AG04449 (cell line): ENCODE measurements around the gene NSUN7.

Experiments used
- CTCF ChIA-PET: fragments of 350-600 bp; formaldehyde crosslinking; extraction: SDS; loops from one replicate; lab custom pipeline; 2021; ENCODE audit warnings: antibody characterized with exemption; lab: Yijun Ruan, JAX
- POLR2A ChIA-PET: fragments of 400-600, 350-600 bp; formaldehyde crosslinking; extraction: SDS; loops from one replicate; lab custom pipeline; 2020; ENCODE audit warnings: antibody characterized with exemption, inconsistent platforms; lab: Yijun Ruan, JAX
- DNase-seq: peaks from one replicate; pipeline ENCODE4 v3.0.0-alpha.2; 2010; ENCODE audit warnings: low read depth, low spot score
- H3K4me3 ChIP-seq: 2 replicates; pipeline ENCODE4 v1.5.1; 2011; ENCODE audit warnings: low read depth, mild to moderate bottlenecking, control low read depth, low read length
- TF ChIP-seq, protein P1 (sequence below): IDR thresholded peaks from one replicate; pipeline ENCODE4 v1.5.1; 2011; ENCODE audit warnings: mild to moderate bottlenecking, moderate library complexity, low read length, control low read depth, inconsistent platforms; ENCODE audit not compliant: insufficient read depth; ENCODE audit errors: missing control alignments

Gene NSUN7

DNA sequence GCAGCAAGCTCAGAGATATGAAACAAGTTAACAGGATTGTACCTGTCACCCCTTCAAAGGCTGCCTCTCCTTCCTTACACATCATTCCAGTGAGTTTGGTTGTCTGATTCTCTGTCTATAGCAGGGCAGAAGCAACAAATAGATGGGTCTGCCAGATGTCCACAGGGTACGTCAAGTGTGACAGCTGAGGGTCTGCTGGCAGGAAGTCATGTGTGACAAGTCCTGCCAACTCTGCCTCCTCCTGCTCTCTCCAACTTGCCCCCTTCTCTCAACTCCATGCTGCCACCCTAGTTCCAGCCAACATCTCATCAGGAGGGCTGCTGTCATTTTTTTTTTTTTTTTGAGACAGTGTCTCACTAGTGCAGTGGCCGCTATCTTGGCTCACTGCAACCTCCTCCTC is 109.2 kb downstream of the NSUN7 start:
- CTCF ChIA-PET = interaction anchor here (0.8 to 2.0 kb wide), 4 partner anchors 18 to 38 kb away, joined by 3 to 7 read pairs (median 4); no protein-coding TSS in a partner anchor
- POLR2A ChIA-PET = no interaction called here
- TF ChIP-seq, protein P1, sequence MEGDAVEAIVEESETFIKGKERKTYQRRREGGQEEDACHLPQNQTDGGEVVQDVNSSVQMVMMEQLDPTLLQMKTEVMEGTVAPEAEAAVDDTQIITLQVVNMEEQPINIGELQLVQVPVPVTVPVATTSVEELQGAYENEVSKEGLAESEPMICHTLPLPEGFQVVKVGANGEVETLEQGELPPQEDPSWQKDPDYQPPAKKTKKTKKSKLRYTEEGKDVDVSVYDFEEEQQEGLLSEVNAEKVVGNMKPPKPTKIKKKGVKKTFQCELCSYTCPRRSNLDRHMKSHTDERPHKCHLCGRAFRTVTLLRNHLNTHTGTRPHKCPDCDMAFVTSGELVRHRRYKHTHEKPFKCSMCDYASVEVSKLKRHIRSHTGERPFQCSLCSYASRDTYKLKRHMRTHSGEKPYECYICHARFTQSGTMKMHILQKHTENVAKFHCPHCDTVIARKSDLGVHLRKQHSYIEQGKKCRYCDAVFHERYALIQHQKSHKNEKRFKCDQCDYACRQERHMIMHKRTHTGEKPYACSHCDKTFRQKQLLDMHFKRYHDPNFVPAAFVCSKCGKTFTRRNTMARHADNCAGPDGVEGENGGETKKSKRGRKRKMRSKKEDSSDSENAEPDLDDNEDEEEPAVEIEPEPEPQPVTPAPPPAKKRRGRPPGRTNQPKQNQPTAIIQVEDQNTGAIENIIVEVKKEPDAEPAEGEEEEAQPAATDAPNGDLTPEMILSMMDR = no peak
- no peak for DNase-seq
- no peak overlapping the region for H3K4me3 ChIP-seq
